ENCODE results near the gene CCDC187.
"Not testable (repeated sequence)": the region's sequence is repeated elsewhere in the genome, so short reads cannot be mapped to it uniquely, and the experiment has no call there.

Gene CCDC187

DNA sequence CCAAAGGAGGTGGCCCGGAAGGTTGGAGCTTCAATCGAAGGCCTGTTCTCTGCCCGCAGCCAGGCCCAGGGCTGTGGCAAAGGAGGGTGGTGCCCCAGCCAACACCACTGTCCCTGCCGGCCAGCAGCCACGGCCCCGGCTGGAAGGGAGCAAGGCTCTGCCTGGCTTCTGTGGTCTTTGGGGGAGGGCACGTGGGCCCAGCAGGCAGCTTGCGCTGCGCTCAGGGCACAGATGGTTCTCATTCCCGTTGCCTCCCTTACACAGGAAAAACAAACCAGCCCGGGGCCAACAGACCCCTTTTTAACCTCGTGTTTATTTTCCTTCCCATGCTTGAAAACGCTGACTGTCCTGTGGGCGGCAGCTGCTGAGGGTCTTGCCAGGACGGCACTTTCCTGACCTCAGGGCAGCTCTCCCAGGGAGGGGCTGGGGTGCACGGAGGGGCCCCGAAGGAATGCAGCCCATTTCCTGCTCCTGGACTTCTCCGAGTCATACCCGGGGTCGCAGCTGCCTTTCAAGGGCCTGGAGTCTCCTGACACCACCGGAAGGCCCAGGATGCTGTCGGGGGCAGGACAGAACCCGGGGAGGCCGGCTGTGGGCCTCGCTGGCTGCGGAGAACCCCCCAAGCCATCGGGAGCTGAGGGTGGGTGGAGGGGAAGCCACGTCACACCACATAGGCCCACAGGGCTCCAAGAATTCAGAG is 22.3 kb upstream of the CCDC187 start:
- Histone ChIP-seq H3K9ac (ENCODE audit: low read length) (peak overlapping the region; percentile 40), H3K9me3 (ENCODE audit: control insufficient read depth, insufficient read depth, low read depth, low read length) (no peaks in the 10 kb centered on the region), H3K27me3 (ENCODE audit: control insufficient read depth, insufficient read depth, low read length) (no peaks in the 10 kb centered on the region), H3K27ac (ENCODE audit: low read depth, low read length) (peak overlapping the region; percentile 51; the same call in 1 of the 2 replicates), H3K4me1 (ENCODE audit: control insufficient read depth, insufficient read depth, low read length) (peaks cover 23% of the 10 kb centered on the region), H3K4me3 (ENCODE audit: low read depth, low read length) (peak overlapping the region; percentile 48; the same call in 1 of the 2 replicates), H3K36me3 (ENCODE audit: control insufficient read depth, insufficient read depth, low read length) (no peaks in the 10 kb centered on the region)

DNA sequence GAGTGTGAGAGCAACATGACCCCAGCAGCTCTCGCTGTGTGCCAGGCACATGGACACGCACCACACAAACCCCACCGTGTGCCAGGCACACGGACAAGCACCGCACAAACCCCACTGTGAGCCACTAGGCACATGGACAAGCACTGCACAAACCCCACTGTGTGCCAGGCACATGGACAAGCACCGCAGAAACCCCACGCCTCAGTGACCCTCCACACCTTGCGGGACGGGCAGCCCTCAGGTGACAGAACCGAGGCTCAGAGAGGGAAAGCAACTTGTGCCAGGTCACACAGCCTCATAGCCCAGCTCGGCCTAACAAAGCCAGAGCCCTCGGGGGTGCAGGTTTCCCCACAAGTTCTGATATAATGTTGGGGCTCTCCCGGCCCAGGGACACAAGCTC is 21.5 kb upstream of the CCDC187 start:
- no peaks in the 10 kb centered on the region for H3K36me3 ChIP-seq (ENCODE audit: control insufficient read depth, insufficient read depth, low read length)
- H3K4me3 ChIP-seq (ENCODE audit: low read depth, low read length): no peak overlapping the region
- H3K27ac ChIP-seq (ENCODE audit: low read depth, low read length): no peak overlapping the region
- no peaks in the 10 kb centered on the region for H3K27me3 ChIP-seq (ENCODE audit: control insufficient read depth, insufficient read depth, low read length)
- peaks cover 23% of the 10 kb centered on the region for H3K4me1 ChIP-seq (ENCODE audit: control insufficient read depth, insufficient read depth, low read length)
- H3K9ac ChIP-seq (ENCODE audit: low read length): no peak overlapping the region
- H3K9me3 ChIP-seq (ENCODE audit: control insufficient read depth, insufficient read depth, low read depth, low read length): no peaks in the 10 kb centered on the region

DNA sequence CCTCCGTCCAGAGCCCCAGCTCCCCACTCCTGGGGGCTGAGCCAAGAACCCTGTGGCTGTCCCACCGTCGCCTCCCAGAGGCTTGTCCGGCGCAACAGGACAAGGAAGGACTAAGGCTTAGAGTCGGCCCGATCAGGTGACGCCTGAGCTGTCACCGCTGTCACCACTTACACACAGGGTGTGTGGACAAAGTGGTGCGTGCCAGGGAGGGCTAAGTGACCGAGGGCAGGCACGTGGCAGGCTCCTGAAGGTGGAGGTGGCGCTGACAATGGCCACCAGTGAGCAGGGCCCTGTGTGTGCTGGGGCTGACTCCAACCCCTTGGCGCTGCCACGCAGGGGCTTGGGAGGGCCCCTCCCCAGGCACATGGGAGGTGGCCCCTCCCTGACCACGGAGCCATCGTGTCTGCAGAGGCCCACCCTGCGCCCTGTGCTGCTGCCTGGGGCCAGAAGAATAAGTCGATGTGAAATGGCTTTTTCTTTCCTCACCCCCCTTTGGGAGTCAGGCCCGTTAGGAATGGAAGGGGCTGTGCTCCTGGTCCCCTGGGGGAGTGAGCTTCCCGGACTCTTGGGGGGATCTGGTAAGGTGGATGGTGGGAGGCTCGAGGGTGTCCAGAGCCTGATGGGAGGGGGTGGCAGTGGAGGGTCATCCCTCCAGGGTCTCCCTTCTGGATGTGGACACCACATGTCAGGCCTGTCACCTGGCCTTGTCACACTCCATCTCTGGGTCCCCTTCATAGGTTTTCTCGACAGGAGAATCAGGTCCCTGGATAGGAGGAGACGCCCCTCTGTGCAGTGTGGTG is 20.8 kb upstream of the CCDC187 start:
- Histone ChIP-seq H3K4me1 (ENCODE audit: control insufficient read depth, insufficient read depth, low read length) (peaks cover 23% of the 10 kb centered on the region), H3K27me3 (ENCODE audit: control insufficient read depth, insufficient read depth, low read length) (no peaks in the 10 kb centered on the region), H3K9ac (ENCODE audit: low read length) (no peak overlapping the region), H3K4me3 (ENCODE audit: low read depth, low read length) (no peak overlapping the region), H3K27ac (ENCODE audit: low read depth, low read length) (no peak overlapping the region), H3K9me3 (ENCODE audit: control insufficient read depth, insufficient read depth, low read depth, low read length) (no peaks in the 10 kb centered on the region), H3K36me3 (ENCODE audit: control insufficient read depth, insufficient read depth, low read length) (no peaks in the 10 kb centered on the region)

DNA sequence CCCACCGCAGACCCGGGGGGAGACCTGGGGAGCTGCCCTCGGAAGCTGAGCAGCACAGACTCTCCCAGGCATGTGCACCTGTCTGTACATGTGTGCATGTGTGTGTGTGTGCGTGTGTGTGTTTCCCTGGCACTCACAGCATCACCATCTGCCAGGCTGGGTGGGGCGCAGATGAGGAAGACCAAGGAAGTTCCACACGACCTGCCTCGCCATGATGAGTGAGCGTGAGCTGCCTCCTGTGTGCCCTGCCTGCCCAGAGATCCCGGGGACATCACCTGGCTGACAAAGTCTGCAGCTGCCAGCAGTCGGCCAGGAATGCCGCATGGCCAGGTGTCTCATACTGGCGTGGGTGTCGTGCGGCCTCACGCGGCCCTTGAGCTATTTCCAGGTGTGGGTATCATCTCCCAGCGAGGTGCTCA is 19.5 kb upstream of the CCDC187 start:
- no peak overlapping the region for H3K4me3 ChIP-seq (ENCODE audit: low read depth, low read length)
- no peak overlapping the region for H3K9ac ChIP-seq (ENCODE audit: low read length)
- H3K4me1 ChIP-seq (ENCODE audit: control insufficient read depth, insufficient read depth, low read length): peaks cover 19% of the 10 kb centered on the region
- no peak overlapping the region for H3K27ac ChIP-seq (ENCODE audit: low read depth, low read length)
- H3K36me3 ChIP-seq (ENCODE audit: control insufficient read depth, insufficient read depth, low read length): no peaks in the 10 kb centered on the region
- no peaks in the 10 kb centered on the region for H3K27me3 ChIP-seq (ENCODE audit: control insufficient read depth, insufficient read depth, low read length)
- H3K9me3 ChIP-seq (ENCODE audit: control insufficient read depth, insufficient read depth, low read depth, low read length): no peaks in the 10 kb centered on the region

DNA sequence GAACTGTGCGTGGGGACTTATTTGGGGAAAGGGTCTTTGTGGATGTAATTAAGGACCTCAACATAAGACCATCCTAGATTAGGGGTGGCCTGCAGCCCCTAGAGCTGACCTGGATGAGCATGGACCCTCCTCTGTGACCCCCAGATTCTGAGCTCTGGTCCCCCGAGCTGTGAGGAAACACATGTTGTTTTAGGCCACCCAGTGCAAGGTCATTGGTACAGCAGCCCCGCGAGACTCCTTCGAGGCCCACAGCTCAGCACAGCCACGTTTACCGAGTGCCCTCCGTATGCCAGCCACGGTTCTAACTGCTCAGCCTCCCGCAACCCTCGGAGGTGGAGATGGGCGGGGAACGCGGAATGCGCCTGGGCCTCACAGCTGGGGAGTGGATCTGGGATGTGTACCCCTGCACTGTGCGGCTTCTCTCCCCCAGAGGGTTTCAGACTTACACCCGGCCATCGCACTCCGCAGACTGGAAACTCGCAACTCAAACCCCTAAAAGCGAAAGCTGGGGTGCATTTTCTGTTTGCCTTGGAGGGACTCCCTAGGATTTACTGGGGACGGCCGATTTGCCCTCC is 18.9 kb upstream of the CCDC187 start:
- Histone ChIP-seq H3K9me3 (ENCODE audit: control insufficient read depth, insufficient read depth, low read depth, low read length) (no peaks in the 10 kb centered on the region), H3K9ac (ENCODE audit: low read length) (no peak overlapping the region), H3K4me1 (ENCODE audit: control insufficient read depth, insufficient read depth, low read length) (peaks cover 14% of the 10 kb centered on the region), H3K27ac (ENCODE audit: low read depth, low read length) (no peak overlapping the region), H3K27me3 (ENCODE audit: control insufficient read depth, insufficient read depth, low read length) (no peaks in the 10 kb centered on the region), H3K36me3 (ENCODE audit: control insufficient read depth, insufficient read depth, low read length) (no peaks in the 10 kb centered on the region), H3K4me3 (ENCODE audit: low read depth, low read length) (no peak overlapping the region)

DNA sequence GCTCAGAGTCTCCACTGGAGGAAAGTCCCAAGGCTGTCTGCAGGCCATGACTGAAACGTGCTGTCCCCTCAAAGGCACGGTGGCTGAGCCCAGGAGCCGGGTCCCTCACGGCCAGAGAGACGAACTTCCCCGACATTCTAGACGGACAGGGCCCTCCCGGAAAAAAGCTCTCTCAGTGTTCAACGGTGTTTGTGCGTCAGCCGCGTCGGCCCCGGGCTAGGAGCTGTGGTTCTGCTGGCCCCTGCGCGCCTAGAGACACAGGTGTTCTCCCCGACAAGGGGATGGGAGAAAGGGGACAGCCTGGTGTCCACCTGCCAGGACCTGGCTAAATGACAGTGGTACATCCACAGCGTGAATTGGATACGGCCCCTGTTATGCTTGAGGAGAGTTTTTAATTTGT is 17.7 kb upstream of the CCDC187 start:
- Histone ChIP-seq H3K27me3 (ENCODE audit: control insufficient read depth, insufficient read depth, low read length) (no peaks in the 10 kb centered on the region), H3K4me1 (ENCODE audit: control insufficient read depth, insufficient read depth, low read length) (peaks cover 10% of the 10 kb centered on the region), H3K36me3 (ENCODE audit: control insufficient read depth, insufficient read depth, low read length) (no peaks in the 10 kb centered on the region), H3K9ac (ENCODE audit: low read length) (no peak overlapping the region), H3K4me3 (ENCODE audit: low read depth, low read length) (no peak overlapping the region), H3K9me3 (ENCODE audit: control insufficient read depth, insufficient read depth, low read depth, low read length) (peaks cover under 1% of the 10 kb centered on the region; the same call in 1 of the 2 replicates), H3K27ac (ENCODE audit: low read depth, low read length) (no peak overlapping the region)

DNA sequence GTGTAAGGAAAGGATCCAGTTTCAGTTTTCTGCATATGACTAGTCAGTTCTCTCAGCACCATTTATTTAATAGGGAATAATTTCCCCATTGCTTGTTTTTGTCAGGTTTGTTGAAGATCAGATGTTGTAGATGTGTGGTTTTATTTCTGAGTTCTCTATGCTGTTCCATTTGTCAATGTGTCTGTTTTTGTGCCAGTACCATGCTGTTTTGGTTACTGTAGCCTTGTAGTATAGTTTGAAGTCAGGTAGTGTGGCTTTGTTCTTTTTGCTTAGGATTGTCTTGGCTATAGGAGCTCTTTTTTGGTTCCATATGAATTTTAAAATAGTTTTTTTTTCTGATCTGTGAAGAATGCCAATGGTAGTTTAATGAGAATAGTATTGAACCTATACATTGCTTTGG is 17.1 kb upstream of the CCDC187 start:
- not testable (repeated sequence) for H3K9ac ChIP-seq (ENCODE audit: low read length); H3K4me1 ChIP-seq (ENCODE audit: control insufficient read depth, insufficient read depth, low read length); H3K4me3 ChIP-seq (ENCODE audit: low read depth, low read length); H3K9me3 ChIP-seq (ENCODE audit: control insufficient read depth, insufficient read depth, low read depth, low read length); H3K27ac ChIP-seq (ENCODE audit: low read depth, low read length); H3K36me3 ChIP-seq (ENCODE audit: control insufficient read depth, insufficient read depth, low read length); H3K27me3 ChIP-seq (ENCODE audit: control insufficient read depth, insufficient read depth, low read length)

DNA sequence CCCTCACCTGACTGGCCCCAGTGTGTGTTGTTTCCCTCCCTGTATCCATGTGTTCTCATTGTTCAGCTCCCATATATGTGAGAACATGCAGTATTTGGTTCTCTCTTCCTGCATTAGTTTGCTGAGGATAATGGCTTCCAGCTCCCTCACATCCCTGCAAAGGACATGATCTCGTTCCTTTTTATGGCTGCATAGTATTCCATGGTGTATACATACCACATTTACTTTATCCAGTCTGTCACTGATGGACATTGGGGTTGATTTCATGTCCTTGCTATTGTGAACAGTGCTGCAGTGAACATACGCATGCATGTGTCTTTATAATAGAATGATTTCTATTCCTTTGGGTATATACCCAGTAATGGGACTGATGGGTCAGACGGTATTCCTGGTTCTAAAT is 16.1 kb upstream of the CCDC187 start:
- not testable (repeated sequence) for H3K27ac ChIP-seq (ENCODE audit: low read depth, low read length); H3K27me3 ChIP-seq (ENCODE audit: control insufficient read depth, insufficient read depth, low read length); H3K4me1 ChIP-seq (ENCODE audit: control insufficient read depth, insufficient read depth, low read length); H3K4me3 ChIP-seq (ENCODE audit: low read depth, low read length); H3K36me3 ChIP-seq (ENCODE audit: control insufficient read depth, insufficient read depth, low read length); H3K9ac ChIP-seq (ENCODE audit: low read length)
- peaks cover 16% of the 10 kb centered on the region for H3K9me3 ChIP-seq (ENCODE audit: control insufficient read depth, insufficient read depth, low read depth, low read length)

DNA sequence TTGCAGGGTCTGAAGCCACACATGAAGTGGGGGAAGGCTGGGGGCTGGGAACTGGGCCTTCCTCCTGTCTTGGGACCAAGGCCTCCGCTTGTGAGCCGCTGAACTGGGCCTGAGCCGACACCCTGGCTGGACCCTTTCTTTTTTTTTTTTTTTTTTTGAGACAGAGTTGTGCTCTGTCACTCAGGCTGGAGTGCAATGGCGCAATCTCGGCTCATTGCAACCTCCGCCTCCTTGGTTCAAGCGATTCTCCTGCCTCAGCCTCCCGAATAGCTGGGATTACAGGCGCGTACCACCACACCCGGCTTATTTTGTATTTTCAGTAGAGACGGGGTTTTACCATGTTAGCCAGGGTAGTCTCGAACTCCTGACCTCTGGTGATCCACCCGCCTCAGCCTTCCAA is 15.3 kb upstream of the CCDC187 start:
- peaks cover 23% of the 10 kb centered on the region for H3K9me3 ChIP-seq (ENCODE audit: control insufficient read depth, insufficient read depth, low read depth, low read length)
- H3K27ac ChIP-seq (ENCODE audit: low read depth, low read length); H3K36me3 ChIP-seq (ENCODE audit: control insufficient read depth, insufficient read depth, low read length); H3K4me3 ChIP-seq (ENCODE audit: low read depth, low read length); H3K4me1 ChIP-seq (ENCODE audit: control insufficient read depth, insufficient read depth, low read length); H3K27me3 ChIP-seq (ENCODE audit: control insufficient read depth, insufficient read depth, low read length); H3K9ac ChIP-seq (ENCODE audit: low read length): not testable (repeated sequence)

DNA sequence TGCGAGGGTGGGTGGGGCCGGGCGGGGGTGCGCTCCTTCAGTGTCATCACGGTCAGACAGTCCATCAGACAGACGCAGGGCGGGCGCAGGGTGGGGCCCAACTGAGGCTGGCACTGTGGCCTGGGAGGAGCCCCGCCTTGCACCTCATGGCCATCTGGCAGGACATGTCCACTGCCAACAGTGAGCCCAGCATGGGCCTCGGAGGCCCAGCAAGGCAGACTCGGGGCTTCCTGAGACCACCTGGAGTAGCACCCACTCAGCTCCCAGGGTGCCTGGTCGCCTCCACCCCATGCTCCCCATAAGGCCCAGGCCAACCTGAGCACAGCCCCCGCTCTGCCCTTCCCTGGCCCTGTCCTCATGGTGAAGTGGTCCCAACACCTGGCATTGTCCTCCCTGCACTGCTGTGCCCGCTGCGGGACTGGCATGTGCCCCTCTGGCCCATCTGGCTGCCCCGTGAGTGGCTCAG is 14.9 kb upstream of the CCDC187 start:
- H3K9me3 ChIP-seq (ENCODE audit: control insufficient read depth, insufficient read depth, low read depth, low read length): peaks cover 23% of the 10 kb centered on the region
- H3K4me3 ChIP-seq (ENCODE audit: low read depth, low read length): no peak overlapping the region
- no peak overlapping the region for H3K27ac ChIP-seq (ENCODE audit: low read depth, low read length)
- no peaks in the 10 kb centered on the region for H3K36me3 ChIP-seq (ENCODE audit: control insufficient read depth, insufficient read depth, low read length)
- no peak overlapping the region for H3K9ac ChIP-seq (ENCODE audit: low read length)
- H3K27me3 ChIP-seq (ENCODE audit: control insufficient read depth, insufficient read depth, low read length): no peaks in the 10 kb centered on the region
- no peaks in the 10 kb centered on the region for H3K4me1 ChIP-seq (ENCODE audit: control insufficient read depth, insufficient read depth, low read length)

DNA sequence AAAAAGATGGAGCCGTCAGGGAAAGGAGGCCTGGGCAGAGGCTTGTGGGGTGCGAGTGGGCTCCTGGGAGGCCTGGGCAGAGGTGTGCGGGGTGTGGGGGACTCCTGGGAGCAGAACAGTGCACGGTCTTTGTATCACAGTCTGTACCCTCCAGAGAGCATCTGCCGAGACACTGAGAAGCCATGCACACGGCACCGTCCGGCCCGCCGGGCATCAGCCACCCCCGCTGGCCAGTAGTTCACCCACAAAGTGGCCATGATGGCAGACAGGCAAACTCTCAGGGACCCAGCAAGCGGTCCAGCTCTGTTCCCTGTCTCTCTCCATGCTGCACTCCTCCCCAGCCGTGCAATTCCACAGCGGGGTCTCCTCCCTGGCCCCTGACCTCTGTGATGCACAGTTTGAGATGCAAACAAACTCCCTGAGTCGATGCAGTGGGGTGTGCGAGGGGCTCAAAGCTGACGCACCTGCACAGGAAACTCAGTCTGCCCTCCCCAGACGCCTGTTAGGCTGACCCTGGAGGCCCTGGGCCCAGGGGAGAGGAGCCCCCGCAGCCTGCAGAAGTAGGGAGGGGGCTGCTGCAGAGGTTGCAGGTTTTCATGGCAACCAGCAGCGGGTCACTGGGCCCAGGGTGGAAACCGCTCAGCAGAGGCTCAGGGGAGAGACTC is 14.3 kb upstream of the CCDC187 start:
- H3K9me3 ChIP-seq (ENCODE audit: control insufficient read depth, insufficient read depth, low read depth, low read length): peaks cover 23% of the 10 kb centered on the region
- H3K4me3 ChIP-seq (ENCODE audit: low read depth, low read length): no peak overlapping the region
- no peaks in the 10 kb centered on the region for H3K36me3 ChIP-seq (ENCODE audit: control insufficient read depth, insufficient read depth, low read length)
- no peaks in the 10 kb centered on the region for H3K4me1 ChIP-seq (ENCODE audit: control insufficient read depth, insufficient read depth, low read length)
- H3K27me3 ChIP-seq (ENCODE audit: control insufficient read depth, insufficient read depth, low read length): no peaks in the 10 kb centered on the region
- H3K9ac ChIP-seq (ENCODE audit: low read length): no peak overlapping the region
- H3K27ac ChIP-seq (ENCODE audit: low read depth, low read length): no peak overlapping the region
